GM12872 (cell line): ENCODE measurements around the gene PWWP2A.

Experiments
- TF ChIP-seq, protein P1 (sequence below): IDR thresholded peaks from 3 replicates; pipeline ENCODE4 v1.5.1; 2011; ENCODE audit warnings: low read depth, mild to moderate bottlenecking, low read length, moderate library complexity; ENCODE audit not compliant: insufficient read depth

Gene PWWP2A

DNA sequence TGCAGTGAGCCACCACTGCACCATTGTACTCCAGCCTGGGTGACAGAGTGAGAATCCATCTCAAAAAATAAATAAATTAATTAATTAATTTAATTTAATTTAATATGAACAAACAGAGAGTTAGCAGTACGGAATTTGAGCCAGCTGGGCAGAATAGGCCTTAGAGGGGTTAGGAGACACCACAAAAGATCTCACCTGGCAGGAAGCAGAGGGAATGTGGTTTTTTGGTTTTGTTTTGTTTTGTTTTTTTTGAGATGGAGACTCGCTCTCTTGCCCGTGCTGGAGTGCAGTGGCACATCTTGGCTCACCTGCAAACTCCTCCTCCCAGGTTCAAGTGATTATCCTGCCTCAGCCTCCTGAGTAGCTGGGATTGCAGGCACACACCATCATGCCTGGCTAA, 31.8 kb upstream of the PWWP2A start:
- TF ChIP-seq, protein P1, sequence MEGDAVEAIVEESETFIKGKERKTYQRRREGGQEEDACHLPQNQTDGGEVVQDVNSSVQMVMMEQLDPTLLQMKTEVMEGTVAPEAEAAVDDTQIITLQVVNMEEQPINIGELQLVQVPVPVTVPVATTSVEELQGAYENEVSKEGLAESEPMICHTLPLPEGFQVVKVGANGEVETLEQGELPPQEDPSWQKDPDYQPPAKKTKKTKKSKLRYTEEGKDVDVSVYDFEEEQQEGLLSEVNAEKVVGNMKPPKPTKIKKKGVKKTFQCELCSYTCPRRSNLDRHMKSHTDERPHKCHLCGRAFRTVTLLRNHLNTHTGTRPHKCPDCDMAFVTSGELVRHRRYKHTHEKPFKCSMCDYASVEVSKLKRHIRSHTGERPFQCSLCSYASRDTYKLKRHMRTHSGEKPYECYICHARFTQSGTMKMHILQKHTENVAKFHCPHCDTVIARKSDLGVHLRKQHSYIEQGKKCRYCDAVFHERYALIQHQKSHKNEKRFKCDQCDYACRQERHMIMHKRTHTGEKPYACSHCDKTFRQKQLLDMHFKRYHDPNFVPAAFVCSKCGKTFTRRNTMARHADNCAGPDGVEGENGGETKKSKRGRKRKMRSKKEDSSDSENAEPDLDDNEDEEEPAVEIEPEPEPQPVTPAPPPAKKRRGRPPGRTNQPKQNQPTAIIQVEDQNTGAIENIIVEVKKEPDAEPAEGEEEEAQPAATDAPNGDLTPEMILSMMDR = no peak

DNA sequence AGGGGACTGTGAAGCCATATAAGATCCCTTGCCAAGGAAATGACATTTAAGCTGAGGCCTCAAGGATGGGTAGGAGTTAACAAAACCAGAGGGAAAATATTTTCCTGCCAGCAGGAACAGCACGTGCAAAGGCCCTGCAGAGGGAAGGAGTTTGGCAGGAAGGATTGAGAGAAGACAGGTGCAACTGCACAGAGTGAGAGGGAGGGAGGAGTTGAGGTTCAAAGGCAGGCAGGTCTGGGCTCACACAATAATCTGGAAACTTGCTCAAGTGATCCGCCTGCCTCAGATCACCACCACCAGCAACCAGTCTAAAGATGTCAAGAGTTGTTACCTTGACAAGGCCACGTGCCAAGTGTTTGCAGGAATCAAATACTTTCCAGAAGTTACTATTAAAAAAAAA, 31.1 kb upstream of the PWWP2A start:
- TF ChIP-seq, protein P1 = no peak

DNA sequence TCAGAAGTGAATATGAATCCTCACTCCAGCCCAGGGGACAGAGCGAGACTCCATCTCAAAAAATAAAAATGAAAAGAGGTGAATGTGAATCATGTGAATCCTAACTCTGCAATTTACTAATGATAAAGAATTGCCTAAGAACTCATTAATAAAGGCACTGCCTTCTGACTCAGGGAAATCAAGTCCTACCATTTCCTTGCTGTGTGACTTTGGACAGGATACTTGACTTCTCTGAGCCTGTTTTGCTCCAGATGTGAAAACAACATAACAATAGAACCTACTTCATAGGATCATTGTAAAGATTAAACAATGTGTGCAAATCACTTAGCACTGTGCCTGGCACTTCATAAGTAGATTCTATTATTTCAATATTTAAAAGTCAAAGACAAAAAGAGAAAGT, 15.1 kb upstream of the PWWP2A start:
- TF ChIP-seq, protein P1 = no peak

DNA sequence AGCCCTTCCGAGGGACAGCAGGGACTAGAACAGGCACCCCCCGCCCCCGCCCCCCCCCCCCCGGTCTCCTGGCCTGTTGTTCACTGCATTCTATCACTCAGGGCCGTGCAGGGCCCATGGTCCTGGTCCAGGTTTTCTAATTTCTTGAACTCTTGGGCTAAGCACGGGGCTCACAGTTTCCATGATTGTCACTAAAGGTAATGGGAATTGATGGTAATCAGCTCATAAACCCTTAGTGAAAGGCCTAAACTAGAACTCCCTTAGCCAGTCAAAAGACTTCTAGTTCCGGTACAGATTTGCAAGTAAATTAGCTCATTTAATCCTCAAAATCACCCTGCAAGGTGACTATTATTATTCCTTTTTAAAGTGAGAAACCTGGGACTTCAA, 14.7 kb upstream of the PWWP2A start:
- TF ChIP-seq, protein P1 = no peak

DNA sequence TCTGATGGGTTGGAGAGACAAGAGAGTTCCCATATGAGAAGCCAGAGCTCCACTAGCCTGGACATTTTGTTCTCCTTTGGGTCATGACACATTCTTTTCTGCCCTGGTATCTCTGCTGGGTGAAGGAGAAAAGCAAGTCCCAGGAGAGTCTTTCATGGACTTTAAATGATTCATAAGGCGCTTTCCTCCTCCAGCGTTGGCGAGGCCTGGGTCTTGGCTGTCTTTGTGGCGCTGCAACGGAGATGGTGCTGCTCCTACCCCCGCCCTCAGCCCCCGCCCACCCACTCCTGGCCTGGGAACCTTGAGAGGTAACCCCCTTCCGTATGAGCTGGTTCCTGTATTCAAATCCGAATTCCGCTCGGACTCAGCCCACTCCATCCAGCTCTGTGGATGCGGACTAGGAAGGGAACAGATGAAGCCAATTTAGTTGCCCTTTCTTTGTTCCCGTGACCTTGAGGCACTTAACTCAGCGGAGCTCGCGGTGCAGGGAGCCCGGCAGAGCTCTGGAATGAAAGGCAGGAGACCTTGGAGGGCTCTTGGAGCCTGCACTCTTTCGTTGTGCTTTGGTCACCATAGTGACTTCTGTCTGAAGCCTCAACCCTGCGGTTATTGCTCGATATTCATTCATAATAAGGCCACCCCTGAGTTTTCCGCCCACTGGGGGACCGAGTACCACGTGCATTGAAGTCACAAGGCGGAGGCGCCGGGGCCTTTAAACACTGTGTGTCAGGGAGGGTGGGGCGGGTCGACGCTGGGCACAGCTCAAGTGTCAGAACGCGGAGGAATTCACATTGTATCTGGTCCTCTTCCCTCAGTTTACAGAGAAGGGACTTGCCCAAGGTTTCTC, 14.0 kb upstream of the PWWP2A start:
- TF ChIP-seq, protein P1 = no peak

DNA sequence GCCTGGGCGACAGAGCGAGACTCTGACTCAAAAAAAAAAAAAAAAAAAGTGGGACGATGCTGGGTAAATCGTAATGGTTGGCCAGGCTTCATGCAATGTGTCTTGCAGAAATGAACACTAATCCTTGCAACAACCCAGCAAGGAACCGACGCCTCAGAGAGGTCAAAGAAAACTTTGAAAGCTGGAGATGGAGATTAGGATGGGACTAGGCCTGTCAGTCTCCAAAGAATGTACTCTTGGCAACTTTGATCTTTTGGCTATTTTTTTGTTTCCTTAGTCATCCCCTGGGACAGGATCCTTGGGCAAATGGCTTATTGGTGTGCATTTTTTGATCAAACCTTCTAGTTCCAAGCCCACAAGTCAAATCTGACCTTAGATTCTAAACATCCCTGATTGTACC, 10.6 kb upstream of the PWWP2A start:
- TF ChIP-seq, protein P1 = no peak

DNA sequence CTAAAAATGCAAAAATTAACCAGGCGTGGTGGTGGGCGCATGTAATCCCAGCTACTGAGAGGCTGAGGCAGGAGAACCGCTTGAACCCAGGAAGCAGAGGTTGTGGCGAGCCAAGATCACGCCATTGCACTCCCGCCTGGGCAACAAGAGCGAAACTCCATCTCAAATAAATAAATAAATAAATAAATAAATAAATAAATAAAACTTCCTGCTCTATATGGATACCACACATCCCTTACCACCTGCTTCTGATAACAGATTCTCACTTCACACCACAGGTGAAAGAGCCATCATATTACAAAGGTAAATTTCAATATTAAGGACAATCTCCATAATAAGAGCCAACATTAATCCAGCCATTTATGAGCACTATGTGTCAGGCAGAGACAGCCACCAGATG, 9.4 kb upstream of the PWWP2A start:
- TF ChIP-seq, protein P1 = no peak

DNA sequence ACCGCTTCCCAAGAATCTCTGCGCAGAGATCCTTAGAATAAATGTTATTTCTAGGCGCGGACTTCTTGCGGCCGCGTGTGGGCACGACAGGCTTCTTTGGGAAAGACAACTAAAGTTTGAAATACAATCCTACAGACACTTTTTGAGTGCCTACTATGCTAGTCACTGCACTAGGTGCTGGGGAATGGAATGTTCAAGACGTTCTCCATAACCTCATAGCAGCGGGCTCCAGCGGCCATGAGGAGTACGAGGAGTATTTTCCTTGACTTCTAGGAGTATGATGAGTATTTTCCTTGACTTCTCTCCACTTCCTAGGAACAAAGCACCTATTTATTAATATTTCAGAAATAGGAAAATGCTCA, 636 bp upstream of the PWWP2A start:
- TF ChIP-seq, protein P1 = no peak
